ENCODE measurements around the gene STK10.
"Not testable (repeated sequence)": the region's sequence is repeated elsewhere in the genome, so short reads cannot be mapped to it uniquely, and the experiment has no call there.

The STK10 gene

DNA sequence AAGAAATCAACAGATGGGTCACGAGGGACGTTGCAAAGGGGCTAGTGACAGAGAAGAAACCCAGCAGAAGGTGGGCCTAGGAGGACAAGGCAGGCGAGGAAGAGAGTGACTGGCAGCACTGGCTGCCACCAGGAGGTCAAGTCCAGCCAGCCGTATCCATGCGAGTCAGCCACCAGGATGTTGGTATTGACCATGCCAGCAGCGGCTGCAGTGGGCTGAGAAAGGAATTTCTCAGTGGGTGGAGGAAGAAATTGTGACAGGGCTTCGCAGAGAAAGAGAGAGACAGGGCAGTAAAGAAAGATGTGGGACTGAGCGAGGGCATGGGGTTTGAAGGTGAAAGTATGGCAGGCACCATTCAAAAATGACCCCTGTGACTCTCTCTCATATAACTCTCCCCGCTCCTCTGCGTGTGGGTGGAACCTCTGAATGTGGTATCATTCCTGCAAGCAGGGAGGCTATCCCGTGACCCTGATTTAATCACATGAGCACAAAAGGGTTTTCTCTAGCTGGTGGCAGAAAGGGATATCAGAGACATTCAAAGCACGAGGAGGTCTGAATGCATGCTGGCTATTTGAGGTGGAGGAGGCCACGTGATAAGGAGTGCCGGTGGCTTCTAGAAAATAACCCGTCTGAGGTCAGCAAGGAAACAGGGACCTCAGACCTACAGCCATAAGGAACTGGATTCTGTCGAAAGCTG is 136.2 kb downstream of the STK10 start:
- DNase-seq, result no peak

GRCh38 chr5:172050080-172050479 is 137.9 kb downstream of the STK10 start:
- no peak for DNase-seq

DNA sequence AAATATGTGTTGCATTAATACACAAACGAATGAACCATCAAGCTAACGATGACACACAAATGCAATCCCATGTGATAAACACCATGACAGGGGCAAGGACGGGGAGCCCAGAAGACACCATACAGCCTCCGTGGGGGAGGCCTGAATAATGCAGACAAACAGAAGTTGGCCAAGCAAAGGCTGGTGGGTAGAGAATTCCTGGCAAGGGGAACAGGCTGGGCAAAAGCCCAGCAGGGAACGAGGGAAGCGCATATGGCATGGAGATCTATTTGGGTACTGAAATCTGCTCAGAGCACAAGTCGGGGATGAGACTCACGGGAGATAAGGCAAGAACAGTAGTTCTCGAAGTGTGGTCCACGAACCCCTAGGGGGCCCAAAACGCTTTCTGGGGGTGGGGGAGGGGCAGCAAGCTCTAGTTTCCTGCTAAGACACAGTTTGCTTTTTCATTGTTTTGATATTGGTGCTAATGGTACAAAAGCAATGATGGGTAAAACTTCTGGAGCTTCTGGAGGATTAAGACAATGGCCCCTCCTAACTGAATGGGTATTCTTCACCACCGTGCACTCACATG is 138.7 kb downstream of the STK10 start:
- no peak for DNase-seq

- no peak for DNase-seq
Observed at GRCh38 chr5:172048539-172049101, 139.4 kb downstream of the STK10 start.

GRCh38 chr5:172048170-172048422 is 139.9 kb downstream of the STK10 start:
- DNase-seq, result no peak

DNA sequence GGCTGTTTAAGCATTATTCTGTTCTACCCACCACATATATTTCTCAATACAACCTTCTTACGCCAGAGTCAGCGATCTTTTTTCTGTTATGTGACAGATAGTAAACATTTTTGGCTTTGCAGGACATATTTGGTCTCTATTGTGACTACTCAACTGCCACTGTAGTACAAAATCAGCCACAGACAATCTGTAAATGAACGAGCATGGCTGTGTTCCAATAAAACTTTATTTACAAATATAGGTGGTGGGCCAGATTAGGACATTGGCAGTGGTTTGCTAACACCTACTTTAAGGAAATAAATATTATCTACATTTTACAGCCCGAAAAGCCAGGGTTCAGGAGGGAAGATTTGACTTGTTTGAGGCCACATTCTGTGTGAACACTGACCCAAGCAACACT is 141.4 kb downstream of the STK10 start:
- DNase-seq, result no peak

GRCh38 chr5:172045315-172045632 is 142.8 kb downstream of the STK10 start:
- no peak for DNase-seq

DNA sequence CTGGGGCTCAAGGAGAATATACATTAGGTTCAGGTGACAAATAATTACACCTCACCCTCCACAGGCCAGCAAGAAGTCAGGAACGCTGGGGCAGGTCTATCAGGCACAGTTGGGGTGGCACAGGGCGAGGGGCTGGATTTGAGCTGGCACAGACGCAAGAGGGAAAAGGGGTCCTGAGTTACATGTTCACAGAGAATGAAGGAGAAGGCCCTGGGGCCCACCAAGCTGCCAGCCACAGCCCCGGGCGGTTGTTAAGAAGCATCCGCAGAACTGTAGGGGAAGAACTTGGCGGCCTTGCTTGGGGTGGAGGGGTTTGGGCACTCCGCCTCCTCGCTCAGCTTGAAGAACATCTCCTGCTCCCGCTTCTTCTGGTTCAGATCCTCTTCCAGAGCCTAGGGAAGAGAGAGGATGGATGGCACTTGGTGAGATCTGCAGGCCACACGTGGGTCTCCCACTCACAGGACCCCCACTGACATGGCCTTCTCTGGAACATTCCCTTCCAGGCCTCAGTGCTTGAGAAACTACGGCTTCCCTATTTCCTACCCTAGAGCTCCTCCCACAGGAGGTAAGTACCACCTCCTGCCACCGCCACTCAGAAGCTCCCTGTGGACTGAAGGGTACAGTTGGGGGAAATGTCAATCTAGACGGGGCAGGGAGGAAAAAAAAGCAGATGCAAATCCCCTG is 143.3 kb downstream of the STK10 start:
- DNase-seq, result no peak

- no peak for DNase-seq
Observed at GRCh38 chr5:172043865-172044264, 144.2 kb downstream of the STK10 start.

DNA sequence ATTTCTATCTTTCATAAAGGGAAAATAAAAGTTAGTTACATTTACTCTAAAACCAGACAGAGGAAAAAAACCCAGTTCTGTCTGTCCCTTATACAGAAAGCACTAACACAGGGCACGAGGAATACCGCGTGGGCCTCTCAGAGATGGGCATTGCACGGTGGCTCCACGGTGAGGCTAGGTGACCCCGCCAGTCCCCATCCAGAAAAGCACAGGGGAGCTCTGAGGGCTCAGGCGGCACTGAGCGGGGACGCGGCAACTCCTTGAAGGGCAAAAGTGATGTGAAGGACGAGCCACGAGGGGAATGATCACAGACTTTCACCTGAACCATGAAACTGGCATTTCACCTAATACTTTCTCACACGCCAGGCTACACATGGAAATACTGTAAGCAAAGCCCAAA is 145.8 kb downstream of the STK10 start:
- no peak for DNase-seq

- no peak for DNase-seq
Observed at GRCh38 chr5:172038167-172038566, 149.9 kb downstream of the STK10 start.

- no peak for DNase-seq
Observed at GRCh38 chr5:172035049-172035448, 153.0 kb downstream of the STK10 start.

- DNase-seq, result no peak
Observed at GRCh38 chr5:172031894-172032461, 156.0 kb downstream of the STK10 start.

- no peak for DNase-seq
Observed at GRCh38 chr5:172029876-172030275, 158.1 kb downstream of the STK10 start.

DNA sequence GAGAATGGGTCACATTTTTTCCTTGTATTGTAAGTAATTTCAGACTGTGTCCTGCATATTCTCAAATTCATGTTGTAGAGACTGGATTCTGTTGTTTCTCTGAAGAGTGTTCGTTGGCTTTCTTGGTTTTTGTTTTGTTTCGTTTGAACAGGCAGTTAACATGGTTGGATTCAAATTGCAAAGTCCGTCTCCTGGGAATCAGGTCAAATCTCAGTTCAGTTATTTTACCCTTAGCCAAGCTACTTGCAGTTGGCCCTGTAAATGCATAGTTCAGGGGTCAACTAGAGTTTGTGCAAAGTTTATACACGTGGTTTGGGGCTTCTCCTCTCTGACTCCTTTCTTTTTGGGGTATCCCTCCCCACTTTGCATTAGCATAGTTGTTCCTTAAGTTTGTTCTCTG is 159.9 kb downstream of the STK10 start:
- DNase-seq, result no peak

DNA sequence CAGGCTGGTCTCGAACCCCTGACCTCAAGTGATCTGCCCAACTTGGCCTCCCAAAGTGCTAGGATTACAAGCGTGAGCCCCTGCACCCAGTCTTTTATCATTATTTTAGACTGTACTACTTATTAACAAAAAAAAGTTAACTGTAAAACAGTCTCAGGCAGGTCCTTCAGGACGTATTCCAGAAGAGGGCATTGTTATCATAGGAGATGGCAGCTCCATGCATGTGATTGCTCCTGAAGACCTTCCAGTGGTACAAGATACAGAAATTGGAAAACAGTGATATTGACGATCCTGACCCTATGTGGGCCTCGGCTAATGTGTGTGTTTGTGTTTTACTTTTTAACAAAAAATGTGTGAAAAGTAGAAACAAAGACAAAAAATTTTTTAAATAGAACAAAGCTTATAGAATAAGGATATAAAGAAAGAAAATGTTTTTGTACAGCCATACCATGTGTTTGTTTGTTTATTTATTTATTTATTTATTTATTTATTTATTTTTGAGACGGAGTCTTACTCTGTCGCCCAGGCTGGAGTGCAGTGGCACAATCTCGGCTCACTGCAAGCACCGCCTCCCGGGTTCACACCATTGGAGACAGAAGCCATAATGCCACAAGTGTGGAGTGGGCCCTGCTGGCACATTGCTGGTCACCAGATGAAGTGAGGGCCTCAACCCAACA is 167.8 kb downstream of the STK10 start:
- DNase-seq, result not testable (repeated sequence)

- DNase-seq, result no peak
Observed at GRCh38 chr5:172015346-172015745, 172.7 kb downstream of the STK10 start.

- DNase-seq, result no peak
Observed at GRCh38 chr5:172010278-172010677, 177.7 kb downstream of the STK10 start.

DNA sequence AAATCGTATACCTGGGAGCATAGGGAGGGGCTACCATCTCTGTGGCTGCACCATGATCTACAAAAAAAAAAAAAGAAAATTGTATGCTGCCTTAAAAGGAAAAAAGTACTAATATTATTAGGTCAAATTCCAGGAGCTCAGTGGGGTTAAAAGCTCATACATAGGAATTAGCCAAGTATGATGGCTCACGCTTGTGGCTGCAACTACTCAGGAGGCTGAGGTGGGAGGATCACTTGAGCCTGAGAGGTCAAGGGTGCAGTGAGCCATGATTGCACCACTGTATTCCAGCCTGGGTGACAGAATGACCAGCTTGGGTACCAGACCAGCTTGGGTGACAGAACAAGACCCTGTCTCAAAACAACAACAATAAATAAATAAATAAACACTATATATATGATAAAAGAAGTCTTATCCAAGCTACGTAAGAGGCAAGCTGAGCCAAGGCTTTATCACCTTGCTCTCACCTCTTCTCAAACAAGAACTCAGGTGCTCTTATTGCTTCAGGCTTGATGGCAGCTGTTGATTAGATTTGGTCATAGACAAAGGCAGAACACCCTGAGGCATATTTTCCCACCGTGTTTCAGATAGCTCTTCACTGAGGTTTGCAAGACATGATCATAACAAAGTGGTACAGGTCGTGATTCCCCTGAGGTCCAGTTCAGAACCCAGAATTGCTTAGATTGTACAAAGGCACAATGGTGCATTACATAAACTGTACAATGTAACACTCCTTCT is 178.3 kb downstream of the STK10 start:
- no peak for DNase-seq

DNA sequence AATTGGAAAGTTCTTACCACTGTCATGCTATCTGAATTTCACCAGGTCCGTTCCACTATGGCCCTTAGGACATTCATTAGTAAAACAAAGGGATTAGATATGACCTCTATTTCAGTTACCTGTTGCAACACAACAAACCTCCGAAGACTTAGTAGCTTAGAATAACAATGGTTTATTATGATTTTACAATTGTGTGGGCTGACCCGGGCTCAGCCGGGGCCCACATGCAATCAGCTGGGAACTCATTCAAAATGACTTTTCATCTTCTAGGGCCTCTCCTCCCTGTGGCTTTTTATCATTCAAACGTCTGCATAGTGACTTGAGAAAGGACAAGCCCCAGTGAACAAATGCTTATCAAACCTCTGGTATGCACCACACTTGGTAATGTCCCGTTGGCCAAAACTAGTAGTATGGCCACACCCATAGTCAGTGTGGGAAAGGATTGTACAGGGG is 179.3 kb downstream of the STK10 start:
- DNase-seq, result no peak

GRCh38 chr5:172008111-172008455 is 179.9 kb downstream of the STK10 start:
- no peak for DNase-seq

- peak in 1 of 5 donors; percentile 16 for DNase-seq
Observed at GRCh38 chr5:172007175-172008110, 180.6 kb downstream of the STK10 start.

All from T-helper 1 cell (primary cell).